Lung (tissue), 12 donors: Measurements from ENCODE around the gene AP2A2. TPM values are rescaled to one million over a fixed set of nuclear protein-coding genes. Genes with fewer than 3 reads are reported as not detected.

Source experiments
- ATAC-seq: fragments of 200-7000 bp; cut with Tn5 transposase; one replicate; pipeline ENCODE4 v1.9.1; 2020; ENCODE audit warnings: moderate number of reproducible peaks; ENCODE audit not compliant: insufficient read depth, low FRiP score
- DNase-seq, 3 donors: peaks; one replicate each; pipeline ENCODE4 v3.0.0-alpha.2; 2013 to 2017
- H3K27ac ChIP-seq, 2 donors: one replicate each; pipeline ENCODE4 v1.5.1; 2013; ENCODE audit warnings: mild to moderate bottlenecking in 2 of 2, moderate library complexity in 2 of 2, control low read depth in 1 of 2, inconsistent platforms in 1 of 2, low read depth in 1 of 2, low read length in 1 of 2
- H3K27me3 ChIP-seq, 3 donors: one replicate each; pipeline ENCODE4 v1.5.1; 2013; ENCODE audit warnings: low read length in 2 of 3; ENCODE audit not compliant: control insufficient read depth in 3 of 3, insufficient read depth in 3 of 3
- H3K36me3 ChIP-seq, 4 donors: one replicate each; pipeline ENCODE4 v1.5.1; 2013; ENCODE audit warnings: low read length in 4 of 4, mild to moderate bottlenecking in 1 of 4, moderate library complexity in 1 of 4; ENCODE audit not compliant: control insufficient read depth in 4 of 4, insufficient read depth in 4 of 4
- H3K4me1 ChIP-seq, 5 donors: one replicate each; pipeline ENCODE4 v1.5.1; 2013; ENCODE audit warnings: low read length in 5 of 5, mild to moderate bottlenecking in 2 of 5, moderate library complexity in 1 of 5; ENCODE audit not compliant: control insufficient read depth in 5 of 5, insufficient read depth in 5 of 5
- H3K4me3 ChIP-seq: one replicate; pipeline ENCODE4 v1.5.1; 2013; ENCODE audit warnings: mild to moderate bottlenecking, control low read depth, moderate library complexity
- H3K9ac ChIP-seq, 2 donors: one replicate each; pipeline ENCODE4 v1.5.1; 2013; ENCODE audit warnings: low read length in 2 of 2, control low read depth in 1 of 2; ENCODE audit not compliant: insufficient read depth in 1 of 2
- H3K9me3 ChIP-seq, 4 donors: one replicate each; pipeline ENCODE4 v1.5.1; 2013; ENCODE audit warnings: low read length in 3 of 4, mild to moderate bottlenecking in 1 of 4, moderate library complexity in 1 of 4; ENCODE audit not compliant: control insufficient read depth in 4 of 4, insufficient read depth in 3 of 4
- CTCF ChIP-seq: IDR thresholded peaks from 2 replicates; pipeline ENCODE4 v1.5.1; 2012; ENCODE audit warnings: mild to moderate bottlenecking; ENCODE audit errors: control extremely low read depth, extremely low read depth
- WGBS, 2 donors: extraction: QIAGEN DNeasy Blood & Tissue Kit; methylation state at CpG; one replicate each; pipeline ENCODE4 v1.1.7; 2013; 5-methylcytosine and 5-hydroxymethylcytosine counted together
- polyA plus RNA-seq, 2 donors: library from polyadenylated mRNA; stranded (reverse); fragments of 200-250 nt; gene quantifications; one replicate each; pipeline ENCODE4 v1.2.1, GENCODE V29; 2013
- total RNA-seq, 2 donors: library from RNA; depleted of rRNA in 1 of 2; stranded (reverse); fragments of >200 nt in 1 of 2; gene quantifications; one replicate each; pipeline ENCODE4 v1.2.1, GENCODE V29; 2014 to 2021
- donor health status: control.
- donor health status: control.
- donor health status: Bipolar disorder and iron deficiency.
- donor health status: healthy.
- donor health status: DM: yes; HTN: yes; CAD: no.

The AP2A2 gene
- total and polyA plus RNA-seq, 4 donors = 33.8 to 93.2 (median 54.4) TPM

GRCh38 chr11:1032310-1032891 lies 106.7 kb downstream of the AP2A2 start:
- TF ChIP-seq CTCF = no peak
- H3K27ac ChIP-seq = no peak overlapping the region
- peaks cover 0 to 6% (median 0%) of the 10 kb centered on the region in 3 donors for H3K27me3 ChIP-seq
- 95 to 97% methylated on average over 12 of the region's 12 CpGs for WGBS, 2 donors
- DNase-seq (no peak), ATAC-seq (no peak)
- H3K36me3 ChIP-seq = no peaks in the 10 kb centered on the region
- H3K9ac ChIP-seq = no peak overlapping the region
- no peaks in the 10 kb centered on the region for H3K9me3 ChIP-seq
- H3K4me1 ChIP-seq = no peaks in the 10 kb centered on the region
- H3K4me3 ChIP-seq = no peak overlapping the region

DNA sequence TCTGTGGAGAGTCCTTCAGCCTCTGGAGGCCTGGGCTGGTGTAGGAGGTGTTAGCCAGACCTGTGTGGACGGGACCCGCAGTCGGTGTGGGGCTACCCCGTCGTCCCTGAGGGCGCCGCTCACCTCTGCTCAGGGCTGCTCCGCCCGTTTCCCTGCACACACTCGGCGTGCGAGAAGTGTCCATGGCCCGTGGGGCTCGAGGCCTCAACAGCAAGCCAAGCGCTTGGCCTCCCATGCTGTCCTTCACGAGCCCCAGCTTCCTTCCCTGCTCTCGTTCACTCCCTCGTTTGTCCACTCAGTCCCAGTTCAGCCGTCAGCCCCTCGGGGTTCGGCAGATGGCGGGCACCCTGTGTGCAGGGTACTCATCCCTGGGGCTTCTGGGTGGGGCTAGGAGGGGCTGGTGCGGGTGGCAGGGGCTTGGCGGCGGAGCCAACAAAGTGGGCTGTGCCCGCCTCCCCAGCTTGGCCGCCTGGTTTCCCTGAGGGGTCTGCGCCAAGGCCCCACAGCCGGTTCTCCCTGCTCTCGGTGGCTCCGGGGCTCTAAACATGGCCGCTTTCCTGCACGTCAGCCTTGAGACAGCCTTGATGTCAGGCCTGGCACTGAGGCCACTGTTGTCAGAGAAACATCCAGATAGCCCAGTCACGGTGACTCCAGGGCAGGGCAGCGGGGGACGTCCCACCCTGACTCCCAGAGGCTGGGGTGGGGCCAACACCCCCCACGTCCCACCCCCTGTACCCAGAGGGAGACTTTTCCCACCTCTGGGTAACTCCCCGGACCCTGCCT lies 107.5 kb downstream of the AP2A2 start:
- no peaks in the 10 kb centered on the region for H3K36me3 ChIP-seq
- DNase-seq (no peak), ATAC-seq (no peak)
- peaks cover 0 to 6% (median 0%) of the 10 kb centered on the region in 3 donors for H3K27me3 ChIP-seq
- H3K27ac ChIP-seq = no peak overlapping the region
- H3K9ac ChIP-seq = no peak overlapping the region
- peaks cover 0 to 1% (median 0%) of the 10 kb centered on the region in 4 donors for H3K9me3 ChIP-seq
- no peak overlapping the region for H3K4me3 ChIP-seq
- H3K4me1 ChIP-seq = no peaks in the 10 kb centered on the region
- WGBS, 2 donors = 75 to 87% methylated on average over 36 to 38 of the region's 38 CpGs
- TF ChIP-seq CTCF = no peak

DNA sequence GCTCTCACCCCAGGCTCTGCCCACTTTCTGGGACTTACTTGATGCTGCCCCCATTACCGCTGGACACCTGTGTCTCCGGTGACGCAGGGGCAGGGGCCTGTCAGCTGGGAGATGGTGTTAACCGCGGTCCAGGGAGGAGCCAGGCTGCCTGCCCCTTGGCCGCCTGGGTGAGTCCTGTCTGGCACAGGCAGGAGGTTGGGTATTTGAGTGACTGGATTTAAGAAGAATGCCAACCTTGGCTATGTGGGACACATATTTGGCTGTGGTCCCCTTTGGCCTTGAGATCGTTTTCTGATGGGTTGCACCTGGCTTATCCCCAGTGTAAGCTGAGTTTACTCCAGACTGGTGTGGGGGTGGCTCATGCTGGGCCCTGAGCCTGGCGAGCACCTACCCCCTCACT lies 108.3 kb downstream of the AP2A2 start:
- Histone ChIP-seq H3K27ac (no peak overlapping the region), H3K4me1 (no peaks in the 10 kb centered on the region), H3K4me3 (no peak overlapping the region), H3K36me3 (no peaks in the 10 kb centered on the region), H3K9ac (no peak overlapping the region), H3K27me3 (peaks cover 0 to 6% (median 0%) of the 10 kb centered on the region in 3 donors), H3K9me3 (peaks cover 0 to 2% (median 0%) of the 10 kb centered on the region in 4 donors)
- DNase-seq (no peak), ATAC-seq (no peak)
- no peak for TF ChIP-seq CTCF
- WGBS, 2 donors = 84 to 92% methylated on average over 8 of the region's 8 CpGs
